GM19239 (cell line): Measurements from ENCODE around the gene NFASC.

ENCODE experiments used
- DNase-seq: peaks from one replicate; pipeline ENCODE4 v3.0.0; 2011; ENCODE audit warnings: low spot score; ENCODE audit not compliant: insufficient read length
- FAIRE-seq: peaks from 2 replicates; lab custom pipeline; 2011; peaks lifted over from hg19 to GRCh38; lab: Jason Lieb, UNC

The NFASC gene

DNA sequence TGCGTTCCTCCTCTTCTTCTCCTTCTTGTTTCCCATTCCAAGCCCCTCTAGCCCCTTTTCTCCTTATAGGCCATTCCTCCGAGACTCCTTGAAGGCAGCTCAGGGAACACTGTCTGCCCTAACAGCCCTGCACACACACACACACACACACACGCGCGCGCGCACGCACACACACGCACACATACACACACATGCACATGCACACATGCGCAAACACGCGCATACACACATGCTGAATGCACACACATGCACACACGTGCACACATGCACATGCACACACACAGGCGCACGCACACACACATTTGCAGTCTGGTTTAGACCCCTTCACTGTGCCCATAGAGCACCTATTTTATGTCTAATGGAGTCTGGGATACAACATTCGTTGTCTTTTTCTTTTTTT lies 154.6 kb downstream of the NFASC start:
- FAIRE-seq (no peak), DNase-seq (no peak)

DNA sequence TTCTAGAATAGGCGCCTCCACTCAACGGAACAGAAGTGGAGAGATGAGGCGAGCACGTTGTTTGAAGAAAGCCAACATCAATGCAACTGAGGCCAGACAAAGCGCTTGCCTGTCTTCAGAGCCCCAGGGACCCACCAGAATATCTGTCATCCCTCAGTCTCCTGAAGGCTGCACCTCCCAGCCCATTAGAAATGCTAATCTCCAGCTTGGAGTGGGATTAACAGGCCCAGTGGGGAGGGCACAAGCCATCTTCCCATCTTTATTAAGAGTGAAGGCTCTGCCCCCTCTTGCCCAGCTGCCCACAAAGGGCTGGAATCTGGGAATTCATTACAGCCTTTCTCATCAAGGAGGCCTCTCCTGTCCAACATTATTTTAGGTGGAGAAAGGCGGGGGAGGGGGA lies 155.5 kb downstream of the NFASC start:
- FAIRE-seq: no peak
- no peak for DNase-seq

DNA sequence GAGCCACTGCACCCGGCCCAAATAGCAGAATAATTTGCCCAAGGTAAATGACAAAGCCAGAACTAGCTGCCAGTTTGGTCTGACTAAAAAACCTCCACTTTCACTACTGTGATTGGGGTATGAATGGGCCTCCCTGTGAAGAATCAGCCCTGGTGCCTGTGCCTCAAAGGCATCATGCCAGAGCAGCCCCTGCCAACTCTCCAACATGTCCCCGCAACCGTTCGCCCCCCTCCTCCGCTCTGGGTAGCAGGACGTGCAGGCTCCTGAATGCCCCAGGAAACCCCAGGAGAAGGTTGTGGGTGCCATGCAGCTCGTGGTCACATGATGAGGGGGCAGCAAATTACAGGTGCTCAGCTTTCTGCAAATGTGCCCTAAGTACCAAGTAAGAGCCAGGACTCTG lies 157.7 kb downstream of the NFASC start:
- DNase-seq: no peak
- no peak for FAIRE-seq

DNA sequence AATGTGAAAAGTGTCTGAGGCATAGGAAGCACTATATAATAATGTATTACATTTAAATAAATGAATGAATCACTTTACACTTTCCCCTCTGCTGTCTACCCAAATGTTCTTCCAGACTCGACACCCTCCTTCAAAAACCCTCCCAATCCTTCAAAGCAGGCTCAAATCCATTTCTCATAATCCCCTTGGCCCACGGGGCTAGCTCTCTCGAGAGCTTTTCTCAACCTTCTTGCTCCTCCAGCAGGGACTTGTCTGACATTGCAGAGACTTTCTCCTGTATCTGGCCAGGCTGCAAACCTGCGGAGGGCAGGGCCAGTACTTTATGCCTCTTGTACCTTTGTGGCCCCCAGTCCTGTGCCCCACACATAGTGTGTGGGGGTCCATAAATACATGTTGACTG lies 158.3 kb downstream of the NFASC start:
- FAIRE-seq (no peak), DNase-seq (no peak)

DNA sequence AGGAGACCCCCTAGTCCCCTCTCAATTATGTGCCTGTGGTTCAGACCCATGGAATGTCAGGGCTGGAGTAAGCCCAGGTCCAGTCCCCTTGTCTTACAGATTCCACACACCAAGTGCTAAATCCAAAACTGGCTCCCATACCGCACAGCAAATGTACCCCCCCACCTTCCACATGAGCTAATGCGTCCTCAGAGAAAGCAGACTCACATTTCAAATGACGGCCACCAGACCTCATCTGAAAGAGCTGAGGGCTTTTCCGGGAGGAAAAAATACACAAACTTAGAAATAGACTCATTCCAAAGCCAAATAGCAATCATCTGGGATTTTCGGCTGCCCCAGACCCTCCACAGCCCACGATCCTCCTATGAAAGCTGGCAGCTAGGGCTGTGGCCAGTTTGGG lies 159.6 kb downstream of the NFASC start:
- FAIRE-seq (no peak), DNase-seq (no peak)

DNA sequence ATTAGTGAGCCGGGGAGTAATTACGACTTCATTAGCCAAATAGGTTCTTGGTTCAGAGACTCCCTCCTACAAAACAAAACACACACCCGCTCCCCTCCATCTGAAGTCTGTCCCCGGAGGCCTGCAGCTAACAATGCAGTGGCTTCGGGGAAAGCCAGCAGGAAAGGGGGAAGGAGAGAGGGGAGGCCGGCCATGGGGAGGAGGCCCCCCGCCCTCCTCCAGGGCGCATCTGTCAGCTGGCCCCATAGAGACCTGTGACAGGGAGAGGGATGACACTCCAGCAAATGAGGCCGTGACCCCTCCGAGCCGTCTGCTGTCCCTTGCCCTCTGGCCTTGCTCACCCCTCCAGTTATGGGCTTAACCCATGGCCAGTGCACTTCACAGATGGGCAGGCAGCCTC lies 160.2 kb downstream of the NFASC start:
- DNase-seq (no peak), FAIRE-seq (no peak)

DNA sequence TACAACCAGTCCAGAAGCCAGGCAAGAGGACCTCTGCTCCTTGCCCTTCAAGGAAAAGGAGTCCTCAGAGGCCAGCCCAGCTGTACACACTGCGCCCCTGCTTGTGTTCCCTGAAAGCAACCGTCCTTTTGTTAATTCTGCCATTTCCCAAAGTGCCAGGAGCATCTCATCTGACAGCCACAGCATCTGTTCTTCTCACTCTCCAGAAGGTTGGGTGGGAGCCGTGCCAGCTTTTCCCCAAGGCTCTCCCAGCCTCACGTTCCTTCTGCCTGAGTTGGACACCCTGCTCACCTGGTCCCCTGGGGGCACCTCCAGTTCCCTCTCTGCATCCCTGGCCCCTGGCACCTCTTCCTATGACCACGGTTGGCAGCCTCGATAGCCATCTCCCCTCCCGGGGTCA lies 161.8 kb downstream of the NFASC start:
- FAIRE-seq (no peak), DNase-seq (no peak)

DNA sequence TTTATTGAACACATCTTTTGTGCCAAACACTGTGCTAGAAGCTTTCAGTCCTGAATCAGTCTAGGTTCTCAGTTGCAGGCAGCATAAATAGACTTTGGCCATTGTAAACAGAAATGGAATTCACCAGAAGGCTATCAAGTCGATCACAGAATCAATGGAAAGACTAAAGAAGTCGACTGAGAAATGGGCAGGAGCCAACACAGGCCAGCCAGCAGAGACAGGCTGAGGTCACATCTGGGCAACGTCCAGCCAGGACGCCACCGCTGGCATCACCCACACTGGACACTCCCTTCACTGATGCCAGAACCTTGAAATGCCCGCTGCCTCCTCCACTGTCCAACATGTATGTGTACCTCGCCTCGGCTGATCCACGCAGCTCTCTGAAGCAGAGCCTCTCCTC lies 166.9 kb downstream of the NFASC start:
- no peak for DNase-seq
- FAIRE-seq: no peak

DNA sequence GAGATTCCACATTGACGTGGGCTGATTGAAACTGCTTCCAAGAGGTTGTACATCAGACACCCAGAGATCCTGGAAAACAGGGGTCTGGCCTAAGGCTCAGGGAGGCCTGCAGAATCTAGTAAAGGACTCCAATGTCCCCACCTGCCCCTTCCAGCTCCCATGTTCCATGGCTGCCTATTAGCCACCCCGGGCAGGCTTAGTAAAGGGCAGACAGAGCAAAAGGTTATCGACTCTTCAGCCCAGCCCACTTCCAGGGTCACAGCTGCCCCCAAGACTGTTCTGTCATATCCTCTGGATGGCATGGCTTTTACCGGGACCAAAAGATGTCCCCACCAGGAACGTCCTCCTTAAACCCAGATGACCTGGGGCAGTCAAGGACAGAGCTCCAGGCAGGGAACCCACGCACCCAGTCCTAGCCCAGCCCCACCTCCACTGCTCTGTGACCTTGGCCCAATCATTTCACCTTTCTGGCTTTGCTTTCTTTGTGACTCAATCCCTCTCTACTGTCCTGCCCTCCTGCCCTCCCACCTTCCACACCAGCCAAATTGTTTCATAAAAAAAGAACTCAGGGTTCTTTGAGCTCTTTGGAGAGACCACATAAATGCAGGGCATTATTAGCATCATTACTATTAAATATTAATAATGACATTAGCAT lies 167.6 kb downstream of the NFASC start:
- FAIRE-seq: no peak
- no peak for DNase-seq

DNA sequence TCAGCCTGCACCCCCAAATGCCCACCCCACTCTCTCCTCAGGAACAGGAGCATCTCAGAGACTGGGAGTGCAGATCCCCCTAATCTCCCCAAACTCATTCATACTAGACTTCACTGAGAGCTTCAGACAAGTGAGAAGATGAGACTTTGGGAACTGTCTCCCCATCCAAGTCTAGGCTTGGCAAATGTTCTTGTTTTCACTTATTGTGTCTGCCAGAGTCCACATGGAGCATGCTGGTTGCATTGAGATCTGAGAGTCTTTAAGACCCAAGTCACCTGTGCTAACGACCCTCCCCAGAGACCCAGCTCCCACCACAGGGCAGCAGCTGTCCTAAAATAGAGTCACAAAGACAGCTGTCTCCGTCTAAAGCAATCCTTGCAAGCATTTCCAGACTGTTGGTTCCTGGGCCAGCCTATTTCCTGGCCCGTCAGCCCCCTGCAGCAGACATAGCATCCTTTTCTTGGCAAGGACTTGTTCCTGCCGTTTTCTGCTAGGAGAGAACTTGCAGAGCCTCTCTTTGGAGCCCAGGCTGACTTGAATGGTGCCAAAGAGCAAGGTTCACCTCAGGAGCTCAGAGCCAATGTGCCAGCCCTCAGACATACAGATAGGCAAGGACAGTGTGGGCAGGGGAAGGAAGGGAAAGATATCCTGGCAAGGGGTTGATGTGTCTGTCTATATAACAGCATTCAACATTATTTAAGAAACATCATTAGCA lies 170.5 kb downstream of the NFASC start:
- no peak for FAIRE-seq
- DNase-seq: no peak

DNA sequence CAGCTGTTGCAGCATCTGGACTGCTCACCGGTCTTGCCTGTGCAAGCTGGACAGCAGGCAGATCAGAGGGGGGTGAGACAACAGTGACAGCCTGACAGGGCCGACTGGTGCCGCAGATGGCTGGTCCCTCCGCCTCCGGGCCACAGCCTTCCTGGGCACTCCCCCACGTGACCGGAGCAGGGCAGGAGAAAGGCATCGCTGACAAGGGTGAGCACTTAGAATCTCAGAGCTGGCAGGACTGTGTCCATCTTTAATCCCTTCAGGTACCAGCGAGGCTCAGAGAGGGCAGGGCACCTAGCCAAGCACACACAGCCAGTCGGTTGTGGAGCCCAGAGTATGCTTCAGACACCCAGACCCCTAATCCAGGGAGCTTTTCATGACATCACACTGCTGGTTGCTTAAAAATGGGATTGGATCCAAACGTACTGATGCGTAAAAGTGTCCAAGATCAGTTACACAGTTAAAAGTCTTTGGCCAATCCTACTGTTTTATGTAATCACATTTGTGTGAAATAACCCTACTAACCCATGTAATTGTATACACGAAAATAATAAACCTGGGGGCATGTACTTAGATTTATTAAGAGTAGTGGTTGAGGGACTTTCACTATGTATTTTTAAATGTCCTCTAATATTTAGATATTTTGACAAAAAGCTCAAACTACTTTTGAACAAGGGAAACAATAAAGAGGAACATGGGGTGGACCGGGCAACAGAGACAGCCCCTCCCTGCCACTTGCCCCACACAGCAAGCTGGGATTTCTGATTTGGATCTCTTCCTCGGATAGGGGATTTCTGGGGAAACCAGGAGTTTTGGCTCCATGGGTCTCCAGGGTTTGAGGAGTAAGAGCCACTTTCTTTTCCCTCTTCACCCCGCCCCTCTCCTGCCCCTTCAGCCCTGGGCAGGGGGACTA lies 171.6 kb downstream of the NFASC start:
- DNase-seq: no peak
- no peak for FAIRE-seq

DNA sequence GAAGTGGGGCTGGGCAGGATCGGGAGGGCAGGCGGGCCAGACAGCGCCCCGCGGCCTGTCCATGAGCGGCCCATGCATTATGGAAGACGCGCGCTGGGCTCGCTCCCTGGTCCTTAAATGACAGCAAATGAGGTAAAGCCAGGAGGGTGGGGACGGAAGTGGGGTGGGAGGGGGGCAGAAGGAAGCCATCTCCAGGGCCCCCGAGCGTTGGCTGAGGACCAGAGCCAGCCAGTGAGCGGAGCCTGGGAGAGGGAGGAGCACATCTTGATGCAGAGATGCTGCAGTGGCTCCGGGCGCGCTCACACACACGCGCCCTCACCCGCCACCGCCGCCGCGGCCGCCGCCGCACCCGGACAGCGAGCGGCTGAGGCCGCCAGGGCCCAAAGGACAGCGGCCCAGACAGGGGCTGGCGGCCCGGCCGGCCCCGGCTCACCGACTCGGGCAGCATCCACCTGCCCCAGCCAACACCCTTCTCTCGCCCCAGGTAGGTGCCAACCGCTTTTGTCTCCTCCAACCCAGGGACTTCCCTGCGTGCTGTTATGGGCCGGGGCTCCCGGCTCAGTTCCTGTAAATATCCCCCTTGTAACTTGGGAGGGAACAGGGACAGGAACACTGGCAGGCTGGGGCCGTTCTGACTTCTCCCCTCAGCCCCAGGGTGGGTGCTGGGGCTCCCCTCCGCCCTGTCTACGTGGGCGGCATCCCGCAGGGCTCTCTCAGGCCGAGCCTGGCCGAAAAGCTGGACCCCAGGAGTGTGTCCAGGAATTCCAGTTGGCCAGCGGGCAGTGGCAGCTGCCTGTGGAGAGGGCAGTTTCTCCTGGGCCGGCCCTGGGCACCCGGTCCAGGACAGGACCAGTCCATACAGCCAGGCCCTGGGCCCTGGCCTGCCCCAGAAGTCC lies 172.5 kb downstream of the NFASC start, which contains the start of gene CNTN2:
TSS of gene CNTN2 (plus strand) at position 302 of the 896 bp plus-strand sequence. CDS start 9,974 bp downstream, outside the sequence.
- no peak for DNase-seq
- FAIRE-seq: no peak

DNA sequence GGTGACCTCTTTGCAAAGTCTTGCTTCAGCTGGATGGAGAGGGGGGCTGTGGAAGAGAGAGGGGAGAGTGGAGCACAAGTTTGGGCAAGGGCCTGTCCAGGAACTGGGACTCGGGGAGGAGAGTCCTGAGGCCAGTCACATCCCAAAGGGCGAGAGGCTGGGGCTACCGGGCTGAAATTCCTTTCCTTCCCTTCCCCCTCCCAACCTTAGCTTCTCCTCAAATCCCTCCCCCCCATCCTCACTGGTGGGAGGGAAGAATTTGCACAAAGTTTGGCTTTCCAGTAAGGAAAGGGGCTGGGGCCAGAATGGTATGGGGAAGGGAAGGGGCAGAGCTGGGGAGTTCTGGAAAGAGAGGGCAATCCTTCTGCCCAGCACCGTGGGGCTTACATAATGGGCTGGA lies 173.2 kb downstream of the NFASC start:
- FAIRE-seq (no peak), DNase-seq (no peak)

DNA sequence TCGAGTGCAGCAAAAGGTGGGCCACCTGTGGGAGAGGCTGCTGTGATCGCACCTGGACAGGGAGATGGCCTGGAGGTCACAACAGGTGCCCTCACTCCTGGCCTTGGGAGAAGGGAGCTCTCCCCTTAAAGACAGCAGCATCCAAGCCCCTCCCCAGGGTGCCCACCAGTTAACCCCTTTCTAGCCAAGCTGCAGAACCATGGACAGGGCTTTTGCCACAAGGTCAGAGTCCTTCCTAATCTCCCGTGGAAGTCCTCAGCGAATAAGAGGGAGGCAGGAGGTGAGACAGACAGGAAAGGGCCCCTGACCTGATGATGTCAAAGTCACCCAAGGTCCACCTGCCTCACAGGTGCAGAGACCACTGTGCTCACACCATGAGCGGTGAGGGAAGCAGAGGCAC lies 174.1 kb downstream of the NFASC start:
- FAIRE-seq: no peak
- DNase-seq: no peak

DNA sequence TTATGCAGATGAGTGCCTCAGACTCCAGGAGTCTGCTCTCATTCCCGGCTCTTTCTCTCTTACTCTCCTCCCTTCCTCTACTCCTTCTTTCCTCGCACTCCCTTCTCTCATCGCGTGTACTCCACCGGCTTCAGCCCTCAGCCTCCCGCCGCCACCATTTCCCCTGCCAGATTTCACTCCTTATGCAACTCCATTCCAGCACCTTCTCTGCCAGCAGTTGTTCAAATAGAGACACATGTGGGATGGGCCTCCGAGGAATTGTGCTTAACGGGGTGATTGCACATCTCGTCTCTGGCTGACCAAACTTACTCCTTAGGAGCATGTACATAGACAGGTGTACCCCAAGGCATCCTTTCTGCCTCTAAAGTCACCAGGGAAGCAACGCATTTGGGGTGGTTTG lies 174.5 kb downstream of the NFASC start:
- DNase-seq (no peak), FAIRE-seq (no peak)

DNA sequence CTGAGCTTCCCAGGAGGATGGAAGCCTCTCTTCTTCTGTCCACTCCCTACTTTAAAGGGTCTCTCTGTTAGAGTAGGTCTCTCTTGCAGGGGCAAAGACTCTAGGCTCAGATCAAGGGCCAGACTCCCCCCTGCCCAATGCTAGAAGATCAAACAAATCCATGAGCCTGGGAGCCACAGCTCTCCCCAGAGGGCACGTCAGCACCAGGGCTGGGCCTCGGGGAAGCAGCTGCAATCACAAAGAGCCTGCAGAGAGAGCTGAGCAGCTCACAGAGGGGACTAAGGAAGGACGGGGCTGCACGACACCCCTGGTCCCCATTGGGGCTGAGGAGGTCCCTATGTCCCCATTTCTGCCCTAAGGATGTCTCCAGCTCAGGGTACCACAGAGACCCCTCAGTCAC lies 176.2 kb downstream of the NFASC start:
- FAIRE-seq: no peak
- DNase-seq: no peak

DNA sequence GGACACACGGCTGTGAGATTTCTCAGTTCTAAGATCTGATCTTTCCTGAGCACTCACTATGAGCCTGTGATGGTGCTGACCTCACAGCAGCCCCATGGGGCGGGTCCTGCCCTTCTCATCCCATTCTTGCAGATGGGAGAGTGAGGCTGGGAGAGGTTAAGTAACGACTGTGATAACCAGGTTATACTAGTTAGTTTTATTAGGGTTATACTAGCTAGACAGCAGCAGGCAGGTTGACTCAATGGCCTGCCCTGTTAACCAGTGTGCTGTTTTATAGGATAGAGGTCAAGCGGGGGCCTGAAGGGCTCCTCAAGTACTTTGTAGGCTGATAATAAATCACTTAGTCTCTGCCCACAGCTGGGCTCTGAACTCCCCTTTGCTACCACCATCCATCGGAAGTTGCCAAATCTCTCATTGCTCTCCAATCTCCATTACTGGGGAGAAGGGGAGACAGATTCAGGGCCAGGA lies 177.1 kb downstream of the NFASC start:
- DNase-seq (no peak), FAIRE-seq (no peak)

DNA sequence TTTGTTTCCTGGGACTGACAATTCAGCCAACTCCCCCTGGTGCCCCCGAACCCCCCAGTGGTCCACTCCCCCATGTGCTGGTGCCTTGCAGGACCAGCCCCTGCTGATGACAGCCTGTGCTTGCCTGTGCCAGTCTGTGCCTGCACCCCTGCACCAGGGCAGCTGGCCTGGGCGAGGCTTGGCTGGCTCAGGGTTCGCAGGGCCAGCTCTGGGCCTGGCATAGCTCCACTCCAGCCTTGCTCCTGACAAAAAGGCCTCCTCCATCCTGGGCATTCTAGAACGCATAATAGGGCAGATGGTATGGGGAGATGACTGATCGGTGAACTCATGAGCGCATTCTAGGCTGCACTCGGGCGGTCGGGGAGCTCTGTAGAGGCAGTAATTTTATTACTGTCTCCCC lies 177.7 kb downstream of the NFASC start:
- no peak for DNase-seq
- no peak for FAIRE-seq

DNA sequence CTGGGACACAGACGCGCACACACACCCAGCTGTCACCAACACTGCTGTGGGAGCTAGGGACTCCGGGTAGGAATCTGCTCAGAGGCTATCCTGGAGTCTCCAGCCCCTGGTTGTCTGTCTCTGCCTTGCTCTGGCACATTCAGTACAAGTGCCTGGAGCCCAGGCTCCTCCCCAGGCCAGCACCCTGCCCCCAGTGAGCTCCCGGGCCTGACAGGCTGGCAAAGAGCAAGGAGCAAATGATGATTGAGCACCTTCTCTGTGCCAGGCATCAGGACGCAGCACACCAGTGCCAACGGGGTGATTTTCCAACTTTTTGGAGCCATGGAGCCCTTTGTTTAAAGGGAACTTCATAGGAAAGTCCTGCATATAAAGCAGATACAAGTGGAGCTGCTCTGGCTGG lies 178.8 kb downstream of the NFASC start:
- FAIRE-seq: no peak

DNA sequence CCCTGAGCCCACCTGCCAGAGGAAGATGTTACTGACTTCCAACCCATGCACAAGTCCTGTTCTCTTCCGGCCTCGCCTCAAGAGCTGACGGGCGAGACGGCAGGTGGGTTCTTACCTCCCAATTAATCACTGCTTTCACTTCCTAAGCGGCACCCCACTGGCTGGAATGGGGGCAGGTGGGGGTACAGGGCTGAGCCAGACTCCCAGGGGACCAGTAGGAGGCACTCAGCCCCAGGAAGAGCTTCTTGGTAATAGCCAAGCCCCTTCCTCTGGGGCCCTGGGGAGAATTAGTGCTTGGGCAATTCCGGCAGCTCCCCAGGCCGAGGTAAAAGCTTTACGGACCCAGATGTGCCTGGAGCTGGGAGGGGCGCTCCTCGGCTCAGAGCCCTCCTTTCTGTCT lies 182.0 kb downstream of the NFASC start:
- DNase-seq: no peak
- no peak for FAIRE-seq

More for the DNA sequence above, 178.8 kb downstream of the NFASC start:
- no peak for DNase-seq
